AG04450 (cell line): Measurements from ENCODE around the gene PITPNM1. TPM values are rescaled to one million over a fixed set of nuclear protein-coding genes. Genes with fewer than 3 reads are reported as not detected.

Source experiments
- CTCF ChIA-PET: fragments of 300-600, 350-600 bp; formaldehyde crosslinking; extraction: SDS; loops from one replicate; lab custom pipeline; 2022; ENCODE audit warnings: antibody characterized with exemption, inconsistent platforms; lab: Charles Lee
- POLR2A ChIA-PET: fragments of 350-600 bp; formaldehyde crosslinking; extraction: SDS; loops from one replicate; lab custom pipeline; 2021; ENCODE audit warnings: antibody characterized with exemption, inconsistent platforms; lab: Yijun Ruan, JAX
- DNase-seq: peaks from one replicate; pipeline ENCODE4 v3.0.0-alpha.2; 2011; ENCODE audit warnings: low read depth, low spot score
- H3K27ac ChIP-seq: one replicate; pipeline ENCODE4 v1.5.1; 2012; ENCODE audit warnings: low read depth, low read length, control low read depth
- H3K27me3 ChIP-seq: one replicate; pipeline ENCODE4 v1.6.0; 2012; ENCODE audit warnings: low read length; ENCODE audit not compliant: control insufficient read depth, insufficient read depth
- H3K4me3 ChIP-seq: 2 replicates; pipeline ENCODE4 v1.5.1; 2011; ENCODE audit warnings: mild to moderate bottlenecking, low read depth, low read length, control low read depth
- H3K9me3 ChIP-seq: 2 replicates; pipeline ENCODE4 v1.5.1; 2012; ENCODE audit warnings: low read length; ENCODE audit not compliant: control insufficient read depth, insufficient read depth
- polyA plus RNA-seq: library from polyadenylated mRNA; depleted of rRNA; stranded (reverse); fragments of >200 nt; gene quantifications from 2 replicates; pipeline ENCODE4 v1.2.3, GENCODE V29; 2011; rRNA removed
- small RNA-seq: library from RNA; depleted of rRNA; stranded (forward); fragments of <200 nt; gene quantifications from one replicate; pipeline ENCODE3, GENCODE V24; 2012; ENCODE audit warnings: low read depth; ENCODE audit not compliant: insufficient read length
- TF ChIP-seq, protein P1 (sequence below): IDR thresholded peaks from 2 replicates; pipeline ENCODE4 v1.5.1; 2011; ENCODE audit warnings: low read depth, low read length, control low read depth, inconsistent platforms

The PITPNM1 gene
- polyA plus RNA-seq, 1 experiment = 6.4 TPM

DNA sequence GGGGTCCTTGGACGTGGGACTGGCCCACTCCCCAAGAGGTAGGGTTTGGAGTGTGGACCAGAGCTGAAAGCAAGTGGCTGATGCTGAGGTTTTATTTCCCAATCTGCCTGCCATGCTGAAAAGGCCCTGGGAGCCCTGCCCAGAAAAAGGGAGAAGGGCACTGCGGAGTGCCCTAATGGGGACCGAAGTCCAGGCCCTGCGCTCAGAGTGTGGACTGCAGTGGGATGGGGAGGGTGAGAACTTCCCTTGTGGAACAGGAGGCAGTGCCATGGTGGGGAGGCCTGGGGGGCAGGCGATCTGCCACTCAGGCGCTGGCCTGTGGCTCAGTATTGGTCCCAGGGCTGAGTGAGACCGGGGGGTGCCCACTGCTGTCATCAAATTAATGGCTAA is 56.9 kb downstream of the PITPNM1 start:
- DNase-seq = no peak
- ChIA-PET POLR2A (no interaction called here), CTCF (interaction anchor here (0.6 kb wide), 1 partner anchor 204 kb away, joined by 3 read pairs; no protein-coding TSS in a partner anchor)
- H3K27me3 ChIP-seq = peaks cover 3% of the 10 kb centered on the region
- H3K27ac ChIP-seq = no peak overlapping the region
- TF ChIP-seq, protein P1, sequence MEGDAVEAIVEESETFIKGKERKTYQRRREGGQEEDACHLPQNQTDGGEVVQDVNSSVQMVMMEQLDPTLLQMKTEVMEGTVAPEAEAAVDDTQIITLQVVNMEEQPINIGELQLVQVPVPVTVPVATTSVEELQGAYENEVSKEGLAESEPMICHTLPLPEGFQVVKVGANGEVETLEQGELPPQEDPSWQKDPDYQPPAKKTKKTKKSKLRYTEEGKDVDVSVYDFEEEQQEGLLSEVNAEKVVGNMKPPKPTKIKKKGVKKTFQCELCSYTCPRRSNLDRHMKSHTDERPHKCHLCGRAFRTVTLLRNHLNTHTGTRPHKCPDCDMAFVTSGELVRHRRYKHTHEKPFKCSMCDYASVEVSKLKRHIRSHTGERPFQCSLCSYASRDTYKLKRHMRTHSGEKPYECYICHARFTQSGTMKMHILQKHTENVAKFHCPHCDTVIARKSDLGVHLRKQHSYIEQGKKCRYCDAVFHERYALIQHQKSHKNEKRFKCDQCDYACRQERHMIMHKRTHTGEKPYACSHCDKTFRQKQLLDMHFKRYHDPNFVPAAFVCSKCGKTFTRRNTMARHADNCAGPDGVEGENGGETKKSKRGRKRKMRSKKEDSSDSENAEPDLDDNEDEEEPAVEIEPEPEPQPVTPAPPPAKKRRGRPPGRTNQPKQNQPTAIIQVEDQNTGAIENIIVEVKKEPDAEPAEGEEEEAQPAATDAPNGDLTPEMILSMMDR = no peak
- H3K4me3 ChIP-seq = no peak overlapping the region
- no peaks in the 10 kb centered on the region; the same call in 1 of the 2 replicates for H3K9me3 ChIP-seq

DNA sequence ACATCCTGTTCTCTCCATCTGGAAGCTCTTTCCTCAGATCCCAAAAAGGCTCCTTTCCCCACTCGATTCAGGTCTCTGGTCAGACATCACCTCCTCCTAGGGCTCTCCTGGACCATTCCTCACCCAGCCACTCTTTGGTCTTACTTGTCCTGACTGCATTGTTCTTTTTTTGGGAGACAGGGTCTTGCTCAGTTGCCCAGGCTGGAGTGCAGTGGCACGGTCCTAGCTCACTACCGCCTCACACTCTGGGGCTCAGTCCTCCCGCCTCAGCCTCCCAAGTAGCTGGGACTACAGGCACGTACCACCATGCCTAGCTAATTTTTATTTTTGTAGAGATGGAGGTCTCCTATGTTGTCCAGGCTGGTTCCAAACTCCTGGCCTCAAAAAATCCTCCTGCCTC is 59.6 kb downstream of the PITPNM1 start:
- CTCF ChIA-PET = no interaction called here

DNA sequence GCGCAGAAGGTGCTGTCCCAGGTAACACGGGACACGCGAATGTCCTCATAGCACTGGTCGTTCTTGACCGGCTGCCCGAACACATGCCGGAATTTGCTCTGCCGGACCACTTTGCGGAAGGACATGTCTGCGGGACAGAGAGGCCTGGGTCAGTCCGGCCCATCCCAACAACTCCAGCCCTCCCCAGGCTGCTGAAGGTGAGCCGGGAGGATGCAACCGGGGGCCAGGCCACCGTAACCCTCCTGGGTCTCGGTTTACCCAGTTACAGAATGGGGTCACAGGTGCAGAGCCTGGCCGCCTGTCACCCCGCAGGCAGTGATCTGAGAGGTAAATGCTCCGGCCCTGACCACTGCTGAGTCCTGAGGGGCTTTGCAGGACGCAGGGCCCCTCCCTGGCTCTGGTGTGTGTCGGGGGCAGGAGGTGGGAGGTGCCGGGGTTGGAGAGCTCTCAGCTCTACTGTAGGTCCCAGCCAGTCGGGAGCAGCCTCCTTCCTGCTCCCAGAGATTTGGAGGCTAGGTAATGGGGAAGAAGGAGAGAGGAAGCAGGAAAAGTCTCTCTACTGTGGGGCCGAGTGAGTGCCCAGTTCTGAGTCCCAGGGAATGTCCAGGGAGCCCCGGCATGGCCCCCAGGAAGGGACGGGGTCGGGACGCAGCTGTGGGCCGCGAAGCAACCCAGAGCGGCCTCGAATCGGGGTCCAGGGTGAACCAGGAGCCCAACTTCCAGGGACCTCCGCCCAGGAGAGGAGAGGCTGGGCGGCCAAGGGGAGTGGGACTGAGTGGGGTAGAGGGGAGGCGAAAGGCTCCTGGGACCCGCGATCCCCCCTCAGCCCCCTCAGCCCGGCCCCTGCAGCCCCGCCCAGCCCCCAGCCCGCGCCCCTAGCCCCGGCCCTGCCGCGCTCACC is 62.4 kb downstream of the PITPNM1 start:
- ChIA-PET CTCF (interaction anchor here (0.6 kb wide), 1 partner anchor 60 kb away, joined by 3 read pairs; no protein-coding TSS in a partner anchor), POLR2A (interaction anchor here (0.6 kb wide), 1 partner anchor 26 kb away, joined by 4 read pairs; the partner anchor contains the start of gene TMEM134)

More for the DNA sequence above, 59.6 kb downstream of the PITPNM1 start:
- TF ChIP-seq, protein P1 = no peak
- POLR2A ChIA-PET = no interaction called here
- no peak for DNase-seq
- no peak overlapping the region for H3K27ac ChIP-seq
- H3K4me3 ChIP-seq = no peak overlapping the region
- H3K27me3 ChIP-seq = no peaks in the 10 kb centered on the region
- no peaks in the 10 kb centered on the region; the same call in 1 of the 2 replicates for H3K9me3 ChIP-seq

More for the DNA sequence above, 62.4 kb downstream of the PITPNM1 start:
- TF ChIP-seq, protein P1 = no peak
- H3K4me3 ChIP-seq = peak overlapping the region; percentile 85
- H3K27me3 ChIP-seq = no peaks in the 10 kb centered on the region
- no peak for DNase-seq
- no peaks in the 10 kb centered on the region; the same call in 1 of the 2 replicates for H3K9me3 ChIP-seq
- H3K27ac ChIP-seq = peak overlapping the region; percentile 47

Small RNA genes lying within 50 kb of the gene (small RNA-seq; reads per million reads assigned to genes)
- not detected for gene MIR6752

Other genes starting within 250 kb of the PITPNM1 start
- gene GRK2, start 238.9 kb downstream of the PITPNM1 start, polyA plus RNA-seq = 17.3 and 20.2 TPM in 2 replicates
- 14.4 and 18.4 TPM in 2 replicates for gene ANKRD13D, start 216.1 kb downstream of the PITPNM1 start, polyA plus RNA-seq
- gene SSH3, start 201.8 kb downstream of the PITPNM1 start, polyA plus RNA-seq = 16.5 and 20.0 TPM in 2 replicates
- 45.9 and 70.6 TPM in 2 replicates for gene POLD4, start 151.8 kb downstream of the PITPNM1 start, polyA plus RNA-seq
- gene CLCF1, start 131.8 kb downstream of the PITPNM1 start, polyA plus RNA-seq = 11.4 and 12.4 TPM in 2 replicates
- 3.2 and 4.1 TPM in 2 replicates for gene RAD9A, start 113.4 kb downstream of the PITPNM1 start, polyA plus RNA-seq
- gene PPP1CA, start 103.5 kb downstream of the PITPNM1 start, polyA plus RNA-seq = 116 and 140 TPM in 2 replicates
- gene TBC1D10C, start 101.3 kb downstream of the PITPNM1 start, polyA plus RNA-seq = not detected in 2 replicates
- gene CARNS1, start 89.7 kb downstream of the PITPNM1 start, polyA plus RNA-seq = 0.07 and 0.09 TPM in 2 replicates
- 36.0 and 37.7 TPM in 2 replicates for gene RPS6KB2, start 76.9 kb downstream of the PITPNM1 start, polyA plus RNA-seq
- 0.07 and 0.12 TPM in 2 replicates for gene PTPRCAP, start 67.7 kb downstream of the PITPNM1 start, polyA plus RNA-seq
- 69.8 and 96.0 TPM in 2 replicates for gene CORO1B, start 61.9 kb downstream of the PITPNM1 start, polyA plus RNA-seq
- not detected in 2 replicates for gene GPR152, start 52.6 kb downstream of the PITPNM1 start, polyA plus RNA-seq
- not detected in 2 replicates for gene CABP4, start 50.0 kb downstream of the PITPNM1 start, polyA plus RNA-seq
- gene TMEM134, start 36.1 kb downstream of the PITPNM1 start, polyA plus RNA-seq = 14.7 and 22.5 TPM in 2 replicates
- gene AIP, start 22.3 kb downstream of the PITPNM1 start, polyA plus RNA-seq = 55.3 and 75.7 TPM in 2 replicates
- 11.7 and 17.2 TPM in 2 replicates for gene CDK2AP2, start 2.8 kb upstream of the PITPNM1 start, polyA plus RNA-seq
- not detected in 2 replicates for gene CABP2, start 18.1 kb upstream of the PITPNM1 start, polyA plus RNA-seq
- gene GSTP1, start 78.4 kb upstream of the PITPNM1 start, polyA plus RNA-seq = 716 and 965 TPM in 2 replicates
- gene NDUFV1, start 101.6 kb upstream of the PITPNM1 start, polyA plus RNA-seq = 79.5 and 89.9 TPM in 2 replicates
- gene NUDT8, start 124.6 kb upstream of the PITPNM1 start, polyA plus RNA-seq = 0.40 and 0.84 TPM in 2 replicates
- gene TBX10, start 134.4 kb upstream of the PITPNM1 start, polyA plus RNA-seq = not detected in 2 replicates
- gene ACY3, start 145.4 kb upstream of the PITPNM1 start, polyA plus RNA-seq = not detected in 2 replicates
- gene ALDH3B2, start 169.3 kb upstream of the PITPNM1 start, polyA plus RNA-seq = not detected in 2 replicates